LNCaP clone FGC (cell line): Measurements from ENCODE around the gene HACL1.

Source experiments
- DNase-seq: peaks from one replicate; pipeline ENCODE4 v3.0.0-alpha.2; 2011; ENCODE audit warnings: low read depth
- H3K4me3 ChIP-seq: 2 replicates; pipeline ENCODE4 v1.5.1; 2011; ENCODE audit warnings: mild to moderate bottlenecking, low read depth, low read length, control low read depth
- TF ChIP-seq, protein P1 (sequence below): IDR thresholded peaks from 2 replicates; pipeline ENCODE4 v1.5.1; 2012; ENCODE audit warnings: mild to moderate bottlenecking; ENCODE audit not compliant: control insufficient read depth, insufficient read depth; ENCODE audit errors: extremely low read depth

The HACL1 gene

DNA sequence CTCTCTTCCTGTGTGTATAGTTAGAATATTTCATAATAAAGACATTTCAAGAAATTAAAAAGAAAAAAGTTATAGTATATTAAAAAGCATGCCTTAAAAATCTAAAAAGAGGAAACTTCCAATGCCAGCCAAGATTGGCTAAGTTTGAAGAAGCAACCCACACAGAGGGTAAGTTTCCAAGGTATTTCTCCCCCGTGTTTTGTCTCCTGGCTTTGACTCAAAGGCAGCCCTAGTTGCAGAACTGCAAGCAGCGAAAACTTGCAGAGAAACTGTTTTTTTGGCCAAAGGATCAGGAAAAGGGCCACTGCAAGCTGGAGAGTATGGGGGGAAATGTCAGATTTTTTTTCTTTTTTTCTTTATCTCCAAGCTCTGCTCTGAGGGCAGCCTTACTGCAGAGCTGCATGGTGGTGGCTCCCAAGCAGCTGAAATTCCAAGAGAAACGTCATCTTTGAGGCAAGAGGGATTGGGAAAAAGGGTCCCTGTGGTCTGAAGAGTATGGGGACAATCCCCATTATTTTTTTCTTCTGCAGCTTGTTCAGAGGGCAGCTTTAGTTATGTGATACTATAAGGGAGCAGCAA, 23.0 kb downstream of the HACL1 start:
- no peak overlapping the region for H3K4me3 ChIP-seq
- TF ChIP-seq, protein P1, sequence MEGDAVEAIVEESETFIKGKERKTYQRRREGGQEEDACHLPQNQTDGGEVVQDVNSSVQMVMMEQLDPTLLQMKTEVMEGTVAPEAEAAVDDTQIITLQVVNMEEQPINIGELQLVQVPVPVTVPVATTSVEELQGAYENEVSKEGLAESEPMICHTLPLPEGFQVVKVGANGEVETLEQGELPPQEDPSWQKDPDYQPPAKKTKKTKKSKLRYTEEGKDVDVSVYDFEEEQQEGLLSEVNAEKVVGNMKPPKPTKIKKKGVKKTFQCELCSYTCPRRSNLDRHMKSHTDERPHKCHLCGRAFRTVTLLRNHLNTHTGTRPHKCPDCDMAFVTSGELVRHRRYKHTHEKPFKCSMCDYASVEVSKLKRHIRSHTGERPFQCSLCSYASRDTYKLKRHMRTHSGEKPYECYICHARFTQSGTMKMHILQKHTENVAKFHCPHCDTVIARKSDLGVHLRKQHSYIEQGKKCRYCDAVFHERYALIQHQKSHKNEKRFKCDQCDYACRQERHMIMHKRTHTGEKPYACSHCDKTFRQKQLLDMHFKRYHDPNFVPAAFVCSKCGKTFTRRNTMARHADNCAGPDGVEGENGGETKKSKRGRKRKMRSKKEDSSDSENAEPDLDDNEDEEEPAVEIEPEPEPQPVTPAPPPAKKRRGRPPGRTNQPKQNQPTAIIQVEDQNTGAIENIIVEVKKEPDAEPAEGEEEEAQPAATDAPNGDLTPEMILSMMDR = no peak
- DNase-seq = no peak

DNA sequence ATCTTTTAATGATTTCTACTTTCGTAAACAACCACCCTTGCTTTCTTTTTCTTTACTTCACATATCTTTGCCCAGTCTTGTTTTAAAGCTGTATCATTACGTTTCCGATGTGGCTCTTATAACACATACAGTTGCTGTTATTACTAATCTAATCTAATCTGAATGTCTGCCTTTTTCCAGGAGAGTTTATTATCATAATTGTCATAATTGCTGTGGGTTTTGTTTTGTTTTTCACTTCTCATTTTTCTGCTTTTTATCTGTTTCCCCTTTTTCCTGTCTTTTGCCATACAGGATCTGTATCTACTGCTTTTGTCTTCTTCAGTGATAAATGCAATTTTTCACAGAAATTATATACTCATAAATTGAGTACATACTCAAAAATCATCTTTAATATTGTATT, 24.9 kb downstream of the HACL1 start:
- TF ChIP-seq, protein P1 = no peak
- H3K4me3 ChIP-seq = no peak overlapping the region
- no peak for DNase-seq

DNA sequence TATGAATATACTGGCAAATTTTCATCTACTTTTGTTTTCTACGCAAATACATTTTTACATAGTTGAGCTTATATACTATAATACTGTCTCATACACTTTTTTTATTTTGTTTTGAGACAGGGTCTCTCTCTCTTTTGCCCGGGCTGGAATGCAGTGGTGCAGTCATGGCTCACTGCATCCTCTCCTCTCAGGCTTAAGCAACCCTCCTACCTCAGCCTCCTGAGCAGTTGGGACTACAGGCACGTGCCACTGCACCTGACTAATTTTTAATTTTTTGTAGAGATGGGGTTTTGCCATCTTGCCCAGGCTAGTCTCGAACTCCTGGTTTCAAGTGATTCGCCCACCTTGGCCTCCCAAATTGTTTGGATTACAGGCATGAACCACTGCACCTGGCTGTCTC, 25.9 kb downstream of the HACL1 start:
- no peak for DNase-seq
- TF ChIP-seq, protein P1 = no peak
- H3K4me3 ChIP-seq = no peak overlapping the region

DNA sequence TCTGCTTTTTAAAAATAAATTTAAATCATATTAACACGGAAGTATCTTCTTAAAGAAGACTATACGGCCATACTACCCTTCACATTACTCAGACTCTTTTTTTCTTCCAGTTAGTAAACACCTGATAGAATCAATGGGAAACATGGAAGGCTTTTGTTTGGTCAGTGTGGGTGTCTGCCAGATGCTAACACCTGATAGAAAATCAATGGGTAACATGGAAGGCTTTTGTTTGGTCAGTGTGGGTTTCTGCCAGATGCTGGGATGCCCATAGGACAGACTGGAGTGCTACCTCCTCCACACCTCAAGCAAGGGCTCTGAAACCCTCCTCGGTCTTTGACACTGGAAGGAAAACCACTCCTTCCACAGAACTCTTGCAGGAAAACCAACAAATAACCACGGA, 29.2 kb downstream of the HACL1 start:
- DNase-seq = no peak
- TF ChIP-seq, protein P1 = no peak
- no peak overlapping the region for H3K4me3 ChIP-seq

DNA sequence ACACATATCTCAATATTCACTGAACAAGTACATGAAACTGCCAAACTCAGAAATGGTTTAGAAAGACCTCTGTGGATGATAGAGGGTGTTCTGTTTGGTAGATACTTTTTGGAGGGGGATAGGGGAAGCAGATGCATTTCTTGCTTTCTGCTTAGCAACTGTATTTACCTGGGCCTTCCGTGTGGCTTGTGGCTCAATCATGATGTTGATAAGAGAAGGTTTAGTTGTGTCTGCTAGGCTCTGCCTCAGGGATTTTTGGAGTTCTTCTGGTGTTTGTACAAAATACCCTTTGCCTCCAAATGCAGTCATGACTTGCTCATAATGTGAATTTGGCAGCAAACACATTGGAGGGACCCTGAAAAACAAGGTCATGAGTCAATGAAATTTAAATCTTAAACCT, 38.2 kb downstream of the HACL1 start:
- DNase-seq = no peak
- H3K4me3 ChIP-seq = no peak overlapping the region
- TF ChIP-seq, protein P1 = no peak

DNA sequence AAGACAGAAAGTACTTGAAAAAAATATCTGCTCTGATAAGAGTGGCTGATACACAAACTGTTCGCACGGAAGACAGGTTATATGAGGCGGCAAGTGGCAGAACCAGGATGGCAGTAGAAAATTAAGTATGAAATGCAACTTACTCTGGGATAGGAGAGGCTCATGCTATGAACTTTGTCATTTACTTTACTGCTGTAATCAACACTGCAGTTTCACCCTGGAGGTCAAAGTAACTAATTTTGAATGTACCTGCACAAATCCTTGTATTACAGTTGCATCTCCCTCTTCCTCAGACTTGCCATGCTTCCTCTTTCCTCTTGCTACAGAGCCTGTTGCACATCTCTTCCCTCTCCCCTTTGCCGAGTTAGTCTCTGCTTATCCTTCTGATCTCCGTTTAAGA, 38.8 kb downstream of the HACL1 start:
- DNase-seq = no peak
- H3K4me3 ChIP-seq = no peak overlapping the region
- TF ChIP-seq, protein P1 = no peak

DNA sequence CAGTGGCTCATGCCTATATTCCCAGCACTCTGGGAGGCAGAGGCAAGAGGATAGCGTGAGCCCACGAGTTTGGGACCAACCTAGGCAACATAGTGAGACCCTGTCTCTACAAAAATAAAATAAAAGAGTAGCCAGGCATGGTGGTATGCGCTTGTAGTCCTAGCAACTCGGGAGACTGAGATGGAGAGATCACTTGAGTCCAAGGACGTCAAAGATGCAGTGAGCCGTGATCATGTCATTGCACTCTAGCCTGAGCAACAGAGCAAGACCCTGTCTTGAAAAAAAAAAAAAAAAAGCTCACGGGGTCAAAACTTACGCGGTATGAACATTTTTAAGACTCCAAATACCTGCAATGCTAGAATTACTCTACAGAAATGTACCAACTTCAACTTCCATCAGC, 42.8 kb downstream of the HACL1 start:
- TF ChIP-seq, protein P1 = no peak
- no peak for DNase-seq
- no peak overlapping the region for H3K4me3 ChIP-seq
